ACC112 (cell line): ENCODE measurements around the gene LMTK2.

ENCODE experiments used
- H2AFZ ChIP-seq: fragments of 200-600 bp; sonication (generic); one replicate; pipeline ENCODE4 v1.6.0; 2017; ENCODE audit warnings: antibody characterized with exemption, low read length; ENCODE audit not compliant: unreplicated experiment
- H3K27ac ChIP-seq: fragments of 200-600 bp; sonication (generic); 2 replicates; pipeline ENCODE4 v1.5.1; 2014; ENCODE audit warnings: low read depth, mild to moderate bottlenecking, antibody characterized with exemption, low read length, moderate library complexity
- H3K27me3 ChIP-seq: fragments of 200-600 bp; sonication (generic); 2 replicates; pipeline ENCODE4 v1.6.1; 2014; ENCODE audit warnings: mild to moderate bottlenecking, antibody characterized with exemption, low read length, moderate library complexity, mixed read lengths; ENCODE audit not compliant: insufficient read depth
- H3K36me3 ChIP-seq: fragments of 200-600 bp; sonication (generic); 2 replicates; pipeline ENCODE4 v1.6.1; 2016; ENCODE audit warnings: mild to moderate bottlenecking, antibody characterized with exemption, low read length, moderate library complexity, mixed read lengths; ENCODE audit not compliant: insufficient read depth
- H3K4me1 ChIP-seq: fragments of 200-600 bp; sonication (generic); one replicate; pipeline ENCODE4 v1.6.1; 2016; ENCODE audit warnings: low read length, mixed read lengths; ENCODE audit not compliant: insufficient read depth, unreplicated experiment, control insufficient read depth
- H3K4me3 ChIP-seq: fragments of 200-600 bp; sonication (generic); 2 replicates; pipeline ENCODE4 v1.5.1; 2014; ENCODE audit warnings: mild to moderate bottlenecking, low read depth, low read length
- H3K79me2 ChIP-seq: fragments of 200-600 bp; sonication (generic); one replicate; pipeline ENCODE4 v1.6.0; 2016; ENCODE audit warnings: low read length; ENCODE audit not compliant: control insufficient read depth, unreplicated experiment, insufficient read depth

LMTK2 gene

GRCh38 chr7:98175260-98175940 is 68.7 kb downstream of the LMTK2 start:
- Histone ChIP-seq H3K36me3 (peaks cover 3% of the 10 kb centered on the region; the same call in 1 of the 2 replicates), H2AFZ (no peak overlapping the region), H3K27ac (no peak overlapping the region), H3K4me1 (no peaks in the 10 kb centered on the region), H3K27me3 (no peaks in the 10 kb centered on the region), H3K4me3 (no peak overlapping the region), H3K79me2 (no peaks in the 10 kb centered on the region)

GRCh38 chr7:98177553-98177952 is 70.9 kb downstream of the LMTK2 start:
- H3K79me2 ChIP-seq = no peaks in the 10 kb centered on the region
- no peaks in the 10 kb centered on the region for H3K27me3 ChIP-seq
- no peak overlapping the region for H3K4me3 ChIP-seq
- no peaks in the 10 kb centered on the region for H3K4me1 ChIP-seq
- no peak overlapping the region for H2AFZ ChIP-seq
- H3K27ac ChIP-seq = no peak overlapping the region
- peaks cover 3% of the 10 kb centered on the region; the same call in 1 of the 2 replicates for H3K36me3 ChIP-seq

- Histone ChIP-seq H3K36me3 (peaks cover 3% of the 10 kb centered on the region; the same call in 1 of the 2 replicates), H3K27me3 (no peaks in the 10 kb centered on the region), H3K4me3 (no peak overlapping the region), H3K4me1 (no peaks in the 10 kb centered on the region), H3K79me2 (no peaks in the 10 kb centered on the region), H3K27ac (no peak overlapping the region), H2AFZ (no peak overlapping the region)
Observed at GRCh38 chr7:98178321-98178720, 71.7 kb downstream of the LMTK2 start.

GRCh38 chr7:98178762-98179490 is 72.3 kb downstream of the LMTK2 start:
- Histone ChIP-seq H2AFZ (no peak overlapping the region), H3K4me3 (no peak overlapping the region), H3K27ac (no peak overlapping the region), H3K36me3 (peaks cover 3% of the 10 kb centered on the region; the same call in 1 of the 2 replicates), H3K4me1 (no peaks in the 10 kb centered on the region), H3K27me3 (no peaks in the 10 kb centered on the region), H3K79me2 (no peaks in the 10 kb centered on the region)

GRCh38 chr7:98180751-98181150 is 74.1 kb downstream of the LMTK2 start:
- no peak overlapping the region for H3K4me3 ChIP-seq
- peaks cover 2% of the 10 kb centered on the region for H3K4me1 ChIP-seq
- no peak overlapping the region for H2AFZ ChIP-seq
- no peaks in the 10 kb centered on the region for H3K79me2 ChIP-seq
- H3K27me3 ChIP-seq = no peaks in the 10 kb centered on the region
- H3K27ac ChIP-seq = no peak overlapping the region
- H3K36me3 ChIP-seq = no peaks in the 10 kb centered on the region

GRCh38 chr7:98185101-98185500 is 78.4 kb downstream of the LMTK2 start:
- no peaks in the 10 kb centered on the region for H3K27me3 ChIP-seq
- no peaks in the 10 kb centered on the region for H3K79me2 ChIP-seq
- H2AFZ ChIP-seq = no peak overlapping the region
- H3K27ac ChIP-seq = no peak overlapping the region
- H3K36me3 ChIP-seq = peaks cover 5% of the 10 kb centered on the region; the same call in 1 of the 2 replicates
- peaks cover 12% of the 10 kb centered on the region for H3K4me1 ChIP-seq
- no peak overlapping the region for H3K4me3 ChIP-seq

- H3K36me3 ChIP-seq = peaks cover 8% of the 10 kb centered on the region; the same call in 1 of the 2 replicates
- H3K27ac ChIP-seq = peak overlapping the region; percentile 90
- no peaks in the 10 kb centered on the region for H3K27me3 ChIP-seq
- peak overlapping the region; percentile 54 for H3K4me3 ChIP-seq
- H2AFZ ChIP-seq = peak overlapping the region; percentile 30
- H3K79me2 ChIP-seq = no peaks in the 10 kb centered on the region
- H3K4me1 ChIP-seq = peaks cover 12% of the 10 kb centered on the region
Observed at GRCh38 chr7:98186452-98187137, 79.9 kb downstream of the LMTK2 start.

GRCh38 chr7:98187138-98187502 is 80.5 kb downstream of the LMTK2 start:
- Histone ChIP-seq H3K4me1 (peaks cover 12% of the 10 kb centered on the region), H3K27ac (peak overlapping the region; percentile 90), H2AFZ (peak overlapping the region; percentile 30), H3K4me3 (peak overlapping the region; percentile 54), H3K79me2 (no peaks in the 10 kb centered on the region), H3K36me3 (peaks cover 8% of the 10 kb centered on the region; the same call in 1 of the 2 replicates), H3K27me3 (no peaks in the 10 kb centered on the region)

- no peak overlapping the region for H3K27ac ChIP-seq
- H3K79me2 ChIP-seq = no peaks in the 10 kb centered on the region
- H3K4me1 ChIP-seq = peaks cover 12% of the 10 kb centered on the region
- no peak overlapping the region for H3K4me3 ChIP-seq
- H3K27me3 ChIP-seq = no peaks in the 10 kb centered on the region
- H2AFZ ChIP-seq = no peak overlapping the region
- peaks cover 8% of the 10 kb centered on the region; the same call in 1 of the 2 replicates for H3K36me3 ChIP-seq
Observed at GRCh38 chr7:98189559-98189958, 82.9 kb downstream of the LMTK2 start.

- Histone ChIP-seq H2AFZ (no peak overlapping the region), H3K4me3 (no peak overlapping the region), H3K4me1 (no peaks in the 10 kb centered on the region), H3K36me3 (peaks cover 8% of the 10 kb centered on the region; the same call in 1 of the 2 replicates), H3K27me3 (no peaks in the 10 kb centered on the region), H3K27ac (no peak overlapping the region), H3K79me2 (no peaks in the 10 kb centered on the region)
Observed at GRCh38 chr7:98191668-98192431, 85.2 kb downstream of the LMTK2 start.
